GM18511 (cell line): ENCODE data around the gene RASGRP1.

Source experiments
- ATAC-seq: cut with Tn5 transposase; IDR thresholded peaks from one replicate; pipeline ENCODE4 v1.9.1; 2021; ENCODE audit warnings: mild to moderate bottlenecking, moderate library complexity; ENCODE audit not compliant: unreplicated experiment

RASGRP1 gene

GRCh38 chr15:38576837-38577236 lies 12.2 kb upstream of the RASGRP1 start:
- ATAC-seq = no peak

DNA sequence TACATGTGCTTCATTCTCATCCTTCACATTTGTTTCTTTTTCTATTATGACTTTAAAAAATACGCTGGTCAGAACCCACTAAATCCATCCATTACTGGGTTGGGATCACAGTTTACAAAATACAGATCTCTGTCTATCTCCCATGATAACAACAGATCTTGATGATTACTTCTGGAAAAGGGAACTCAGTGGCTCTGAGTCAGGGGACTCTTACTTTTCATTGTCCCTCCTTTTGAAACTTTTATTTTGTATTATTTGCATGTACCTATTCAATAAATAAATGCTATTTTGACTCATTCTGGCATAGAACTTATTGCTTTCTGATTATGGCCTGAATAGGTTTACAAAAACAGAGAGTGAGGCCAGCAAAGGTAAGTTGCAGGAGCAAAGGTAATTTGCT lies 11.6 kb upstream of the RASGRP1 start:
- no peak for ATAC-seq

GRCh38 chr15:38565287-38565670 lies 665 bp upstream of the RASGRP1 start:
- ATAC-seq = no peak

DNA sequence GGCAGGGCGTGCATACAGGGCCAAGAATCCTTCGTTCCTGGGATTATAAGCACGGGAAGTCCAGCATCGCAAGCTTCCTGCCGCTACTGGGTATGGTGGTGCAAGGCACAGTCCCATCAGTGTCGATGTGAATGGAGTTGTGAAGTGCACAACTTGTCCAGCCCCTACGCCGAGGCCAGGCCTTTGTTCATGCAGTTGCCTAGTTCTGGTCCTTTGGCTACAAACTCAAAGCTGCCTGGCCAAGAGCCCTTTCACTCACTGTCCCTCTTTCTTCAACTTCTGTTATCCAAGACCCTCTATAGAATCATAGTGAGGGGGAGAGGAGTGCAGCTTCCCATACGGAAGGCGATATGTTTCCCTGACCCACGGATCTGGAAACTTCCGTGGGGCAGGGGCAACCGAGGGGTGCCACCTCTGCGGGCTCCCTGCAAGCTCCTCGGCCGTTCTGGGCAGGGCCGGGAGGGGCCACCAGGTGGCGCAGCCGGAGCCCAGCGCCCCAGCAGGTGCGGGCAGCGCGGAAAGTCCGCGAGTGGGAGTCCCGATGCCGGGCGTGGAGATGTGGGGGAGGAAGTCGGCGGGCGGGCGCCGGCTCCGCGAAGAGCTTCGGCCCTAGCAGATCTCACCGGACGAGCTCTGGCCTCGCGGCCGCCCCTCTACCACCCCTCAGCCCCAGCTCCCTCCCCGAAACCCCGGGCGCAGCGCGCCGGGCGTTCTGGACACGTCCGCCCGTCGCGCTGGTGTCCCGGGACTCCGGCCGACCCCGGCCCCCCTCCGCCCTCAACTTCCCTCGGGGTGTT lies 693 bp downstream of the RASGRP1 start:
- peak; percentile 70 for ATAC-seq

DNA sequence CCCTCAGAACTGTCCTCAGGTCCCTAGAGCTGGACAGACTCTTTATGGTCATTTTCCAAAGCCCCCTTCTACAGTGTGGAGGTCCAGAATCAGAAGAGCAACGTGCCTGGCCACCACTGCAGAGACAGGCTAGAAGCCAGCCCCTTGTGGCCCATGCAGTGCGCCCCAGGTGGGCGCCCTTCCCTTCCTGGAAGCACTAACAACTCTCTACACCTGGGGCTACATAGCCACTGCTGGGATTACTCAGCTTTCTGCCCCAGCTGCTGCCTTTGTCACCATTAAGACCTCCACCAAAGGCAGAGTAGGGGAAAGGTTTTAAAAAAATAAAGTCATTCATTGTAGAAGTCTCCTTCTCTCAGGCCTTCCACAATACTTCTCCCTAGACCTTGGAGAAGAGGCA lies 2.3 kb downstream of the RASGRP1 start:
- no peak for ATAC-seq

DNA sequence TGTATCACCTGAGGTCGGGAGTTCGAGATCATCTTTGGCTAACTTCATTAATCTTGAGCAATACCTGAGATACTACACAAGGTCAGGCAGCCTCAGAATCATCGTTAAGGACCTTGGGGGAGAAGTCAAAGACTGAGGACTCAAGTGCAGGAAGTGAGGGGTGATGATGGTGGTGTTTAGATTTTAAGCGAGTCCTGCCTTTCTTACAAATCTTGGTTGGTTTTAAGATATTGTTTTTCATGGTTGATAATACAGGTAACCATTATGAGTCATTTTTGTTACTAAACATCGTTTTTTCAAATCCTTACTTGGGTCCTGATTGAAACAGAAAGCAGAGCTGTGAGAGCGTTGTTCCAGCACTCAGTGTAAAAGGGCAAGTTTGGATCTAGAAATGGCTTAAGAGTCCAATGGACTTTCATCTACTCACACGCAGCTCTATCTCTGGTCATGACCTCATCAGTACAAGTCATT lies 4.1 kb downstream of the RASGRP1 start:
- peak; percentile 27 for ATAC-seq

DNA sequence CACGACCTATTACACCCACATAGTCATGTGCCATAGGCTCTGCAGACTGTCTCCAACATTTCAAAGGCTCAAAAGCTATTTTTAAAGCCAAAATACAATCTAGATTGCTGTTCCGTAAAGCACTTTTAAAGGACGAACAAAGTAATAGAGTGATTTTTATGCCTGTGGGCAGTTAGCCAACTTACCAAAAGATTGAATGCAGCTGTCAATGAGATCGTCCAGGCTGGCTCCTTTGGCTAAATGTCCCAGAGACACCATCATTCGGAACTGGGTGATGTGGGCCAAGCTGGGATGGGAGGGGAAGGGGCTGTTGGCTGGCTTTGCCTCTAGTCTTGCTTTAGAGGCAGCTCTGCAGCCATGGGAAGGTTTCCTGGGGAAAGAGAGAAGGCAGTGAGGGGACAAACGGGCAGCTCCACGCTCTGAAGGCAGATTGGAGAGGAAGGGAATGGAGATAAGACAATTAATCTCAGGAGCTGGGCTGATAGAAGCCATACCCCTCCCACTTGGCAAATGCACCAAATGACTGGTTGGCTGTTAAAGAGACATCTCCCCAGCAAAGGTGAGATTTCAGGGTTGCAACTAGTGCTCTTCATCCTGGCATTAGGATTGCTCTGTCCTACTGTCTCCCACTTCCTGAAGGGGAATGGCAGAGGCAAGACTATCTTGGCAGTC lies 4.8 kb downstream of the RASGRP1 start:
- ATAC-seq = no peak

DNA sequence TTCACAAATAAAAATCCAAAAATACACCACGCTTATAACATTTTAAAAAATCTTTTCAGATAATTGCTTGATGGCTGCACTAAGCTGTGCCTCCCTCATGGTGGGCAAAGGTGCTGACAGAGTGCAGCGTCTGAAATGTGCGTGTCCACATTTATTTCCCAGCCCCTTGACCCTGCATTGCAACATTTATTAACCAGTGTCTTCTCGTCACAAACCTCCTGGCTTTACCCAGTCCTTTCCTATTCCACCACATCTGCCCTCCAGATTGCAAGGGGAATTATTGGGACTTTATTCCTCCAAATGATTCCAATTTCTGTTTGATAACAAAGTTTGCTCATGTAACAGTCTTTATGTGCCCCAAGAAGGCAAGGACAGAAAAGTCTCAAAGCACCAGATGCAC lies 5.5 kb downstream of the RASGRP1 start:
- no peak for ATAC-seq

DNA sequence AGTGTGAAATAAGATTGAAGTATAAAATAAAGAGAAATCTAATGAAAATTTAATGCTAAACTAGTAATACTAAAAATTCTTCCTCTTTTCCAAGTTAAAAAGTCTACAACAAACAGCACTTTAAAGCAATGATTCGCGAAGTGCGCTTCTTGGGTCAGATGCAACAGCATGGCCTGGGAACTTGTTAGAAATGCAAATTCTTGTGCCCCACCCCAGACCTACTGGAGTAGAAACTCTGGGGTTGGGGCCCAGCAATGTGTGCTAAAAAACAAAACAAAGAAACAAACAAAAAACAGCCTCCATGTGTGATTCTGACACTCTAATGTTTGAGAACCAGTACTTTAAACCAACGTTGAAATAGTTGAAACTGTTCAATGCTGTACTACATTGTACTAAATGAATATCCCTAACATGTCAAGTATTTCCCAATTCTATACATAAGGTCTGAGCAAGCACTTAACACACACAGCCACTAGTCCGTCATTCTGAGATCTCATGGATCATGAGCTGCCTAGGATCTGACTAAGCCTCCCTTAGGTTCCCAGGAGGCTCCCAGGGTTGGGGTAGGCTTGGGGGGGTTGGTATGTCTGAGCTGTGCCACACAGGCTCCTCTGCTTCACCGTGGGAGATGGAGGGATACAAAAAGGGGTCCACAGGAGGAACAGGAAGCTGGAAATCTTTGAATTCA lies 6.1 kb downstream of the RASGRP1 start:
- no peak for ATAC-seq

GRCh38 chr15:38557921-38558320 lies 6.7 kb downstream of the RASGRP1 start:
- no peak for ATAC-seq

DNA sequence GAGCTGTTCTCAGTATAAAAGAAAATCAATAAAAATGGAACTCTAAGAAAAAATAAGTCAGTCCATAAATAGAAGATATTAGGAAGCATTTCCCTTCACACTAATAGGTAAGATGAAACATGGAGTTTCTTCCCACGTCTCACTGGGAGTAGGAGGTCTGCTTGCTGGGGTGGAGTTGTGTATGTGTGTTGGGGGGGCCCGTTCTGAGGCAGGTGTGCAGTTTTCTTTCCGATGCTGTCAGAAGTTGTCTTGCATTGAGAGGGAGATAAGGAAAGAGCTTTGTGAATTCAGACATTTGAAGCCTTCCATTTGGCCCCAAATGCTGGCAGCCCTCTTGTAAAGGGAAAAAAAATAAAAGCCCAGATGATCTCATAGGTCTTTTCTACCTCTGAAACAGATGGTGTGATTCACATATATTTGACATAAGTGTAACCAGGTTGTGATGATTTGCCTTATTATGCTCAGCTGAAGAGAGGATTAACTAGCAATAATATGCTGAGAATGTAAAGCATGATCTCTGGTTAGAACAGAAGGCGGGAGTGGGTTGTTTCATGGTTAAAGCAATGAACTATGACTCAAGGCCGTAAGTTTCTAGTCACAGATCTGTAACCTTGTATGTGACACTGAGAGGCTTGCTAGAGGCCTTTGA lies 8.8 kb downstream of the RASGRP1 start:
- peak; percentile 43 for ATAC-seq

GRCh38 chr15:38554354-38554753 lies 10.3 kb downstream of the RASGRP1 start:
- ATAC-seq = peak; percentile 77

GRCh38 chr15:38553071-38553470 lies 11.5 kb downstream of the RASGRP1 start:
- ATAC-seq = no peak

- ATAC-seq = no peak
These were observed 12.6 kb downstream of the RASGRP1 start for GRCh38 chr15:38551720-38552648.

GRCh38 chr15:38549222-38549621 lies 15.4 kb downstream of the RASGRP1 start:
- ATAC-seq = no peak

- ATAC-seq = no peak
These were observed 17.2 kb downstream of the RASGRP1 start for GRCh38 chr15:38547255-38547997.

DNA sequence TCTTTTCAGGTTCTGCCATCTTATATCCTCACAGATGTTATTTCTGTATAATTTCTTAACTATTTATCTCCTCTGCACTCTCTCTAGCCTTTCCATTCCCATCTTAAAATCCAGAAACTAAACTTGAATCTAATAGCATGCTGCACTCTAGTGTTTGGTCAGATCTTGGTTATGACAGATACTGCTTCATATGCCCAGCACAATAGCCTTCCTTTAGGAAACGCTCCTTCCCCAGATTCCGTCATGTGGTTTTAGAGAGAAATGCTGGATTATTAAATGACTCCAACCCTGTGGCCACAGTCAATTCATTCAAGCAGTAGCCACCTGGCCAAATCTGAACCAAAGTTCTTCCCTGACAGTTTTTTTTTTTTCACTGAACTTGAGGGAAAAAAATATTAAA lies 19.4 kb downstream of the RASGRP1 start:
- no peak for ATAC-seq

DNA sequence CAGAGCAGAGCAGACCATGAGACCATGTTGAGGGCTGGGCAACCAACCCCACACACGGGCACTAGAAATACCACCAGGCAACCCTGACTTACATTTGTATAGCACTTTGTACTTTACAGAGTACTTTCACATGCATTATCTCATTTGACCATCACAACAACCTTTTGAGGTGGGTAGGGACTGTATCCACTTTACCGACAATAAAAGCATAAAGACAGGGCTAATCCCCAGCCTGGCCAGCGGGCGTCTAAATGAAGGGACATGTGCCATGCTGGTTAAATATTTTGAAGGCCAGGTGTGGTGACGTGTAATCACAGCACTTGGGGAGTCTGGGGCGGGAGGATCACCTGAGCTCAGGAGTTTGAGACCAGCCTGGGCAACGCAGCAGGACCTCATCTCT lies 23.6 kb downstream of the RASGRP1 start:
- no peak for ATAC-seq

- ATAC-seq = no peak
These were observed 24.1 kb downstream of the RASGRP1 start for GRCh38 chr15:38540510-38540909.

DNA sequence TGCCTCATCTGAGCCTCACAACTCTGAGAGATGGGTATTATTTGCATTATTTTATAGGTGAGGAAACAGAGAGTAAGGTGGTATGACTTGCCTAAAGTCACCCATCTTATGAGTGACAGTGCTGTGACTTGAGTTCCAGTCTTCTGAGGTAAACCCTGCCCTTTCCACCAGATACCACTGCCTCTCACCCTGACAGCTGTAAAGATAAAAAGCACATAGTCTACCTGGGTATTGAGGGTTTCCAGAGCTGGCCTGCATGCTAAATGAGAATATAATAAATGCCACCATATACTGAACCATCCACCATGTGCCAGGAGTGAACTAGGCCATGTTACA lies 25.6 kb downstream of the RASGRP1 start:
- ATAC-seq = no peak
